Osteoblast (primary cell): ENCODE data around the gene ITPKA. TPM values are rescaled to one million over a fixed set of nuclear protein-coding genes. Genes with fewer than 3 reads are reported as not detected.
A peak's percentile ranks its signal among the peaks of the same experiment; 100 is the strongest.
"Not testable (repeated sequence)": the region's sequence is repeated elsewhere in the genome, so short reads cannot be mapped to it uniquely, and the experiment has no call there.

Source experiments
- DNase-seq: peaks from one replicate; pipeline ENCODE4 v3.0.0; 2011; ENCODE audit warnings: low spot score, mixed read lengths; ENCODE audit not compliant: insufficient read length; ENCODE audit errors: missing footprints
- H2AFZ ChIP-seq: 2 replicates; pipeline ENCODE4 v1.6.0; 2011; ENCODE audit warnings: mild to moderate bottlenecking, low read length
- H3K27ac ChIP-seq: 2 replicates; pipeline ENCODE4 v1.5.1; 2011; ENCODE audit warnings: mild to moderate bottlenecking, low read depth, low read length, moderate library complexity
- H3K27me3 ChIP-seq: 2 replicates; pipeline ENCODE4 v1.6.0; 2012; ENCODE audit warnings: mild to moderate bottlenecking, control low read depth, inconsistent platforms, low read length, moderate library complexity; ENCODE audit not compliant: insufficient read depth
- H3K36me3 ChIP-seq: 2 replicates; pipeline ENCODE4 v1.5.1; 2011; ENCODE audit warnings: mild to moderate bottlenecking, low read length, control low read depth, moderate library complexity; ENCODE audit not compliant: insufficient read depth
- H3K4me1 ChIP-seq: 2 replicates; pipeline ENCODE4 v1.5.1; 2011; ENCODE audit warnings: mild to moderate bottlenecking, low read length, control low read depth, moderate library complexity; ENCODE audit not compliant: insufficient read depth
- H3K4me2 ChIP-seq: 2 replicates; pipeline ENCODE4 v1.6.0; 2011; ENCODE audit warnings: mild to moderate bottlenecking, low read length; ENCODE audit not compliant: insufficient read depth
- H3K4me3 ChIP-seq: fragments of 200-600 bp; sonication (generic); 3 replicates; pipeline ENCODE4 v1.5.1; 2012; ENCODE audit warnings: mild to moderate bottlenecking, low read length, inconsistent platforms; ENCODE audit not compliant: insufficient read depth
- H3K79me2 ChIP-seq: 2 replicates; pipeline ENCODE4 v1.6.0; 2012; ENCODE audit warnings: mild to moderate bottlenecking, low read length, control low read depth, inconsistent platforms; ENCODE audit not compliant: insufficient read depth
- H3K9me3 ChIP-seq: 2 replicates; pipeline ENCODE4 v1.5.1; 2011; ENCODE audit warnings: low read depth, low read length, control low read depth
- H4K20me1 ChIP-seq: 2 replicates; pipeline ENCODE4 v1.6.0; 2012; ENCODE audit warnings: mild to moderate bottlenecking, low read length, control low read depth; ENCODE audit not compliant: insufficient read depth
- total RNA-seq: library from RNA; depleted of rRNA; stranded (reverse); fragments of >200 nt; gene quantifications from 2 replicates; pipeline ENCODE4 v1.2.3, GENCODE V29; 2012
- TF ChIP-seq, protein P1 (sequence below): IDR thresholded peaks from 2 replicates; pipeline ENCODE4 v1.5.1; 2011; ENCODE audit warnings: mild to moderate bottlenecking, low read depth, low read length, moderate library complexity; ENCODE audit errors: extremely low read depth

Gene ITPKA
- total RNA-seq, 1 donor = 0.36 TPM

DNA sequence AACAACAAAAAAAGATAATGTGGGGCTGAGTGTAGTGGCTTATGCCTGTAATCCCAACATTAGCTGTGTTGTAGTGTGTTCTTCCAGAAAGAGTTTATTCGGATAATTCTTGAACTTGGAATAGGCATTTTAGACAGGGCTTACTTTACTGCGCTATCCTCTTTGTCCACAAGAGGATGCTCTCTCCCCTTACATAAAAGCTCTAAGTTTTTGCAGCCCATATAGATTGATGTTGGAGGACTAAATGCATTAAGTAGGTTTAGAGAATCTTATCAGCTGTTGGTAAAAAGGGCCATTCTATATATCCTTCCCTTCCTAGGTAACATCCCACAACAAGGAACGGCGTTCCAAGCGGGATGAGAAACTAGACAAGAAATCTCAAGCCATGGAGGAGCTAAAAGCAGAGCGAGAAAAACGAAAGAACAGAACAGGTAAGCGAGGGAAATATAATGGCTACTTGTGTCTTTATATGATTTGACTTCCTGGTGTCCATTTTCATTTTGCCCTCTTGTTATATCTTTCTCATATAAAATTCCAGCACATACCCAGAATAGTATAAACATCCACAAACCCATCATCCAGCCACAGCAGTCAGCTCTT is 27.8 kb upstream of the ITPKA start:
- Histone ChIP-seq H3K4me3 (no peak overlapping the region), H3K27me3 (no peaks in the 10 kb centered on the region), H4K20me1 (peaks cover 8% of the 10 kb centered on the region), H3K4me2 (no peak overlapping the region), H3K9me3 (no peaks in the 10 kb centered on the region), H3K4me1 (no peaks in the 10 kb centered on the region), H2AFZ (no peak overlapping the region), H3K36me3 (peaks cover 35% of the 10 kb centered on the region), H3K79me2 (peaks cover 4% of the 10 kb centered on the region), H3K27ac (no peak overlapping the region)
- DNase-seq = peak; percentile 85
- TF ChIP-seq, protein P1, sequence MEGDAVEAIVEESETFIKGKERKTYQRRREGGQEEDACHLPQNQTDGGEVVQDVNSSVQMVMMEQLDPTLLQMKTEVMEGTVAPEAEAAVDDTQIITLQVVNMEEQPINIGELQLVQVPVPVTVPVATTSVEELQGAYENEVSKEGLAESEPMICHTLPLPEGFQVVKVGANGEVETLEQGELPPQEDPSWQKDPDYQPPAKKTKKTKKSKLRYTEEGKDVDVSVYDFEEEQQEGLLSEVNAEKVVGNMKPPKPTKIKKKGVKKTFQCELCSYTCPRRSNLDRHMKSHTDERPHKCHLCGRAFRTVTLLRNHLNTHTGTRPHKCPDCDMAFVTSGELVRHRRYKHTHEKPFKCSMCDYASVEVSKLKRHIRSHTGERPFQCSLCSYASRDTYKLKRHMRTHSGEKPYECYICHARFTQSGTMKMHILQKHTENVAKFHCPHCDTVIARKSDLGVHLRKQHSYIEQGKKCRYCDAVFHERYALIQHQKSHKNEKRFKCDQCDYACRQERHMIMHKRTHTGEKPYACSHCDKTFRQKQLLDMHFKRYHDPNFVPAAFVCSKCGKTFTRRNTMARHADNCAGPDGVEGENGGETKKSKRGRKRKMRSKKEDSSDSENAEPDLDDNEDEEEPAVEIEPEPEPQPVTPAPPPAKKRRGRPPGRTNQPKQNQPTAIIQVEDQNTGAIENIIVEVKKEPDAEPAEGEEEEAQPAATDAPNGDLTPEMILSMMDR = peak; percentile 98

DNA sequence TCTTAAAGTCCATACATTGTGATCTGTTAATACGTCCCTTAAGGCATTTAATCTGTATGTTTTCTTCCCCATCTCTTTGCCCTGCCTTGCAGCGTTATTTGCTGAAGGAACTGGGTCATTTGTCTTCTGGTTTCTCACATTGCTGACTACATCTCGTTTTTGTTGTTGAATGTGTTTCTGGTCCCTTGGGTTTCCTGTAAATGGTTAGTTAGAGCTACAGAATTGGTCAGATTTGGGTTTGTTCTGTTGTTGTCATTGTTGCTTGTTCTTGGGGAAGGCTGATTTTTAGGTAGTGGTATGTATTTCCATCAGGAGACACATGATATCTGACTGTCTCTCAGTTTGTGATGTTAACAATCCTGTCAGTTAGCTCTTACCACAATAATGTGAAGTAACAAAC is 27.0 kb upstream of the ITPKA start:
- peaks cover 43% of the 10 kb centered on the region for H3K36me3 ChIP-seq
- no peak overlapping the region for H3K27ac ChIP-seq
- H3K79me2 ChIP-seq = peaks cover 4% of the 10 kb centered on the region
- DNase-seq = no peak
- H3K4me3 ChIP-seq = no peak overlapping the region
- TF ChIP-seq, protein P1 = no peak
- H2AFZ ChIP-seq = no peak overlapping the region
- no peaks in the 10 kb centered on the region for H3K4me1 ChIP-seq
- H3K4me2 ChIP-seq = no peak overlapping the region
- H3K27me3 ChIP-seq = no peaks in the 10 kb centered on the region
- peaks cover 8% of the 10 kb centered on the region for H4K20me1 ChIP-seq
- no peaks in the 10 kb centered on the region for H3K9me3 ChIP-seq

DNA sequence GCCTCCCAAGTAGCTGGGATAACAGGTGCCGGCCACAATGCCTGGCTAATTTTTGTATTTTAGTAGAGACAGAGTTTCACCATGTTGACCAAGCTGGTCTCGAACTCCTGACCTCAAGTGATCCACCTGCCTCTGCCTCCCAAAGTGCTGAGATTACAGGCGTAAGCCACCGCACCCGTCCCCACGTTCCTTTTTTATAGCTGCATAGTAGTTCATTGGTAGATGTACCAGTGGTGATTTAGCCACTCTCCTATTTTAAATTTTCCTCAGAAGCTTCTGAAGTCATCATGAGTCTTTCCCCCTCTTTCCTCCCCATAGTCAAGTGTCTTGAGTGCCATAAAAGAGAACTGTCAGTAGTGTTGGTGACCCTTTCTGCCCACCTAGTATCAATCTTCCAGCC is 24.0 kb upstream of the ITPKA start:
- H3K27me3 ChIP-seq, DNase-seq, H3K4me3 ChIP-seq, H3K27ac ChIP-seq, H4K20me1 ChIP-seq, H2AFZ ChIP-seq, H3K4me1 ChIP-seq, H3K79me2 ChIP-seq, H3K9me3 ChIP-seq, H3K4me2 ChIP-seq: not testable (repeated sequence)
- H3K36me3 ChIP-seq = peaks cover 48% of the 10 kb centered on the region

DNA sequence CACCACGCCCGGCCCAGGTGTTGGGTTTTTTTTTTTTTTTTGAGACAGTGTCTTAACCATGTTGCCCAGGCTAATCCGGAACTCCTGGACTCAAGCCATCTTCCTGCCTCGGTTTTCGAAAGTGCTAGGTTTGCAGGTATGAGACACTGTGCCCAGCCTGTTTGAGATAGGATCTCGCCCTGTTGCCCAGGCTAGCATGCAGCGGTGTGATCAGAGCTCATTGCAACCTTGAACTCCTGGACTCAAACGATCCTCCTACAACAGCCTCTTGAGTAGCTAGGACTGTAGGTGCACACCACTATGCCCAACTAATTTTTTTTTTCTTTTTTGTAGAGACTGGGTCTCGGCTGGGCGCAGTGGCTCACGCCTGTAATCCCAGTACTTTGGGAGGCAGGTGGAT is 20.3 kb upstream of the ITPKA start:
- H3K36me3 ChIP-seq = peaks cover 67% of the 10 kb centered on the region

More for the DNA sequence above, 20.3 kb upstream of the ITPKA start:
- TF ChIP-seq, protein P1 = no peak
- DNase-seq = no peak
- no peaks in the 10 kb centered on the region for H3K9me3 ChIP-seq
- no peak overlapping the region for H3K4me3 ChIP-seq
- peaks cover 6% of the 10 kb centered on the region for H3K4me1 ChIP-seq
- H3K4me2 ChIP-seq = no peak overlapping the region
- H3K27me3 ChIP-seq = no peaks in the 10 kb centered on the region
- H3K79me2 ChIP-seq = no peaks in the 10 kb centered on the region
- H2AFZ ChIP-seq = no peak overlapping the region
- H4K20me1 ChIP-seq = no peaks in the 10 kb centered on the region
- no peak overlapping the region for H3K27ac ChIP-seq
